H9 (cell line): ENCODE measurements around the gene GDF15. TPM values are rescaled to one million over a fixed set of nuclear protein-coding genes. Genes with fewer than 3 reads are reported as not detected.
A peak's percentile ranks its signal among the peaks of the same experiment; 100 is the strongest.

Experiments used
- DNase-seq: peaks from one replicate; pipeline ENCODE4 v3.0.0-alpha.2; 2017
- H2AFZ ChIP-seq: one replicate; pipeline ENCODE4 v1.6.1; 2013; ENCODE audit warnings: mild to moderate bottlenecking, low read length, control low read depth, moderate library complexity
- H2AK5ac ChIP-seq: 2 replicates; pipeline ENCODE4 v1.6.1; 2013; ENCODE audit warnings: low read length, control low read depth, mixed read lengths; ENCODE audit not compliant: insufficient read length
- H2BK120ac ChIP-seq: one replicate; pipeline ENCODE4 v1.6.1; 2013; ENCODE audit warnings: low read depth, mild to moderate bottlenecking, low read length, control low read depth, inconsistent platforms; ENCODE audit not compliant: poor library complexity, severe bottlenecking
- H2BK12ac ChIP-seq: 2 replicates; pipeline ENCODE4 v1.6.1; 2013; ENCODE audit warnings: low read length, control low read depth, mixed read lengths, low read depth; ENCODE audit not compliant: insufficient read length
- H2BK15ac ChIP-seq: 2 replicates; pipeline ENCODE4 v1.6.1; 2013; ENCODE audit warnings: low read depth, low read length, control low read depth
- H2BK20ac ChIP-seq: one replicate; pipeline ENCODE4 v1.6.1; 2013; ENCODE audit warnings: low read depth, mild to moderate bottlenecking, low read length, control low read depth, inconsistent platforms; ENCODE audit not compliant: poor library complexity, severe bottlenecking
- H2BK5ac ChIP-seq: 2 replicates; pipeline ENCODE4 v1.6.1; 2013; ENCODE audit warnings: low read length, control low read depth, mixed read lengths; ENCODE audit not compliant: insufficient read length
- H3K14ac ChIP-seq: 2 replicates; pipeline ENCODE4 v1.6.1; 2013; ENCODE audit warnings: low read length, control low read depth; ENCODE audit not compliant: insufficient read depth
- H3K18ac ChIP-seq: 2 replicates; pipeline ENCODE4 v1.6.1; 2013; ENCODE audit warnings: low read depth, mild to moderate bottlenecking, mixed read lengths, low read length, control low read depth; ENCODE audit not compliant: insufficient read length
- H3K23ac ChIP-seq: 2 replicates; pipeline ENCODE4 v1.6.1; 2013; ENCODE audit warnings: low read length, control low read depth, mixed read lengths, low read depth; ENCODE audit not compliant: insufficient read length
- H3K23me2 ChIP-seq: 2 replicates; pipeline ENCODE4 v1.6.1; 2013; ENCODE audit warnings: low read depth, mild to moderate bottlenecking, mixed read lengths, low read length, control low read depth; ENCODE audit not compliant: insufficient read length, poor library complexity, severe bottlenecking
- H3K27ac ChIP-seq: 2 replicates; pipeline ENCODE4 v1.5.1; 2013; ENCODE audit warnings: low read length, control low read depth, mixed read lengths, low read depth; ENCODE audit not compliant: insufficient read length
- H3K27me3 ChIP-seq: 2 replicates; pipeline ENCODE4 v1.6.1; 2013; ENCODE audit warnings: low read length, control low read depth, inconsistent platforms; ENCODE audit not compliant: insufficient read depth
- H3K4ac ChIP-seq: 2 replicates; pipeline ENCODE4 v1.6.1; 2013; ENCODE audit warnings: low read depth, mild to moderate bottlenecking, control low read depth, inconsistent platforms, low read length, moderate library complexity
- H3K4me1 ChIP-seq: 2 replicates; pipeline ENCODE4 v1.6.1; 2013; ENCODE audit warnings: low read length, control low read depth, inconsistent platforms; ENCODE audit not compliant: insufficient read depth
- H3K4me2 ChIP-seq: 2 replicates; pipeline ENCODE4 v1.6.1; 2013; ENCODE audit warnings: low read length, control low read depth, mixed read lengths; ENCODE audit not compliant: insufficient read length, insufficient read depth
- H3K56ac ChIP-seq: 2 replicates; pipeline ENCODE4 v1.6.1; 2013; ENCODE audit warnings: low read depth, mild to moderate bottlenecking, mixed read lengths, low read length, control low read depth; ENCODE audit not compliant: insufficient read length
- H3K79me1 ChIP-seq: 2 replicates; pipeline ENCODE4 v1.6.1; 2013; ENCODE audit warnings: low read depth, mild to moderate bottlenecking, moderate library complexity, low read length, control low read depth, inconsistent platforms; ENCODE audit not compliant: insufficient read depth, poor library complexity, severe bottlenecking
- H3K79me2 ChIP-seq: 2 replicates; pipeline ENCODE4 v1.6.1; 2013; ENCODE audit warnings: low read length, control low read depth, inconsistent platforms; ENCODE audit not compliant: insufficient read depth
- H3K9ac ChIP-seq: 2 replicates; pipeline ENCODE4 v1.6.1; 2013; ENCODE audit warnings: low read length, control low read depth, mixed read lengths; ENCODE audit not compliant: insufficient read length; ENCODE audit errors: extremely low read depth
- H3K9me3 ChIP-seq: one replicate; pipeline ENCODE4 v1.6.1; 2013; ENCODE audit warnings: low read depth, low read length, inconsistent platforms; ENCODE audit not compliant: control insufficient read depth
- H3T11ph ChIP-seq: one replicate; pipeline ENCODE4 v1.6.1; 2013; ENCODE audit warnings: mild to moderate bottlenecking, low read length, control low read depth, inconsistent platforms
- H4K20me1 ChIP-seq: one replicate; pipeline ENCODE4 v1.6.1; 2013; ENCODE audit not compliant: control insufficient read depth, insufficient read length, insufficient read depth
- H4K5ac ChIP-seq: 2 replicates; pipeline ENCODE4 v1.6.1; 2013; ENCODE audit warnings: low read depth, mild to moderate bottlenecking, mixed read lengths, low read length, control low read depth; ENCODE audit not compliant: insufficient read length
- H4K8ac ChIP-seq: replicated peaks from 2 replicates; pipeline ENCODE4 v1.6.1; 2013; ENCODE audit warnings: low read length, control low read depth, mixed read lengths, low read depth; ENCODE audit not compliant: insufficient read length
- H4K91ac ChIP-seq: 2 replicates; pipeline ENCODE4 v1.6.1; 2013; ENCODE audit warnings: low read depth, mild to moderate bottlenecking, moderate library complexity, mixed read lengths, low read length, control low read depth; ENCODE audit not compliant: insufficient read length
- H3K27ac Mint-ChIP-seq, 3 experiments: 2 replicates in 2 of 3; 3 replicates in 1 of 3; pipeline ENCODE4 v1.8.0; 2020 to 2021; ENCODE audit warnings: mixed read lengths in 3 of 3, mild to moderate bottlenecking in 1 of 3, moderate library complexity in 1 of 3
- H3K27me3 Mint-ChIP-seq: 2 replicates; pipeline ENCODE4 v1.8.0; 2021; ENCODE audit warnings: low read depth, mild to moderate bottlenecking, moderate library complexity, mixed read lengths
- H3K36me3 Mint-ChIP-seq, 3 experiments: 2 replicates in 2 of 3; 3 replicates in 1 of 3; pipeline ENCODE4 v1.8.0; 2020 to 2021; ENCODE audit warnings: low read depth in 3 of 3, mixed read lengths in 3 of 3; ENCODE audit not compliant: insufficient read depth in 1 of 3
- H3K4me1 Mint-ChIP-seq, 2 experiments: 2 replicates each; pipeline ENCODE4 v1.8.0; 2020; ENCODE audit warnings: mixed read lengths in 2 of 2
- H3K4me3 Mint-ChIP-seq, 2 experiments: 2 replicates in 1 of 2; 3 replicates in 1 of 2; pipeline ENCODE4 v1.8.0; 2020 to 2021; ENCODE audit warnings: mild to moderate bottlenecking in 2 of 2, mixed read lengths in 2 of 2, moderate library complexity in 1 of 2
- H3K9me3 Mint-ChIP-seq, 2 experiments: 2 replicates in 1 of 2; 3 replicates in 1 of 2; pipeline ENCODE4 v1.8.0; 2020; ENCODE audit warnings: mild to moderate bottlenecking in 2 of 2, mixed read lengths in 2 of 2, moderate library complexity in 1 of 2
- CTCF ChIP-seq: fragments of 200-600 bp; sonication (generic); conservative IDR thresholded peaks from 3 replicates; pipeline ENCODE4 v1.8.0; 2021; ENCODE audit warnings: antibody characterized with exemption, mild to moderate bottlenecking
- WGBS: extraction: QIAGEN DNeasy Blood & Tissue Kit; methylation state at CpG from one replicate; pipeline ENCODE4 v1.1.7; 2013; ENCODE audit warnings: missing lambda C conversion rate, low lambda C conversion rate, mixed read lengths; ENCODE audit not compliant: insufficient read length; ENCODE audit errors: extremely low coverage; 5-methylcytosine and 5-hydroxymethylcytosine counted together
- total RNA-seq: library from RNA; stranded (reverse); gene quantifications from 2 replicates; pipeline ENCODE4 v1.2.1, GENCODE V29; 2021

GDF15 gene
- total RNA-seq, 1 experiment from 2014 or later, result 5.7 TPM

GRCh38 chr19:18366021-18366435 is 19.9 kb upstream of the GDF15 start:
- H3K14ac ChIP-seq, result no peak overlapping the region
- H3K27ac ChIP-seq, result no peak overlapping the region
- H3K27me3 Mint-ChIP-seq, result no peaks in the 10 kb centered on the region; the same call in 1 of the 2 replicates
- H3K4me3 Mint-ChIP-seq, result no peak overlapping the region
- no peaks in the 10 kb centered on the region for H3K9me3 ChIP-seq
- no peak overlapping the region for H3K9ac ChIP-seq
- H3K79me1 ChIP-seq, result no peaks in the 10 kb centered on the region
- 0 out of 2 replicates have a peak, but pooled peaks cover 2% of the 10 kb centered on the region for H3K4me1 ChIP-seq
- H2AFZ ChIP-seq, result no peak overlapping the region
- no peak overlapping the region; the same call in 1 of the 2 replicates for H3K4ac ChIP-seq
- H3K9me3 Mint-ChIP-seq, result no peaks in the 10 kb centered on the region; a peak in 1 of 5 replicates
- peaks cover 23 to 35% of the 10 kb centered on the region in 2 experiments for H3K4me1 Mint-ChIP-seq
- H4K8ac ChIP-seq, result no peak overlapping the region
- DNase-seq, result no peak
- H2AK5ac ChIP-seq, result no peak overlapping the region
- no peak overlapping the region for H3K56ac ChIP-seq
- WGBS, result no CpG with 5 or more reads among the region's 2 CpGs
- no peak overlapping the region for H2BK120ac ChIP-seq
- H4K91ac ChIP-seq, result no peak overlapping the region
- no peak overlapping the region for H2BK5ac ChIP-seq
- H3K18ac ChIP-seq, result no peak overlapping the region
- H3K23ac ChIP-seq, result no peak overlapping the region
- no peaks in the 10 kb centered on the region for H3K23me2 ChIP-seq
- no peaks in the 10 kb centered on the region for H3K79me2 ChIP-seq
- peak overlapping the region; percentile 58 for H2BK12ac ChIP-seq
- no peak overlapping the region for H2BK15ac ChIP-seq
- H4K20me1 ChIP-seq, result no peaks in the 10 kb centered on the region
- H3K27ac Mint-ChIP-seq, result peak overlapping the region; percentile 87 to 92 (median 87); a peak in 5 of 7 replicates
- no peak overlapping the region for H3T11ph ChIP-seq
- no peak overlapping the region for H2BK20ac ChIP-seq
- no peak for TF ChIP-seq CTCF
- no peak overlapping the region for H4K5ac ChIP-seq
- peaks cover 0 to 55% (median 3%) of the 10 kb centered on the region in 3 experiments; a peak in 5 of 7 replicates for H3K36me3 Mint-ChIP-seq
- no peak overlapping the region for H3K4me2 ChIP-seq
- no peaks in the 10 kb centered on the region for H3K27me3 ChIP-seq
